GM12878 (cell line): ENCODE results near the gene CYB561A3. TPM values are rescaled to one million over a fixed set of nuclear protein-coding genes. Genes with fewer than 3 reads are reported as not detected.

Source experiments
- ATAC-seq: fragments of 200-7000 bp; cut with Tn5 transposase; 3 replicates; pipeline ENCODE4 v1.9.1; 2020; ENCODE audit warnings: mild to moderate bottlenecking, moderate library complexity
- BruUV-seq: library from RNA; stranded (reverse); fragments of 400-500 nt; replicated peaks from 2 replicates; lab custom pipeline; 2021; lab: Mats Ljungman, UMichigan
- CTCF ChIA-PET: fragments of 300-600 bp; sonication (Branson Sonifier 250); formaldehyde crosslinking; extraction: SDS; loops from one replicate; lab custom pipeline; 2021; ENCODE audit warnings: inconsistent platforms; lab: Yijun Ruan, JAX
- POLR2A ChIA-PET: fragments of 350-600 bp; formaldehyde crosslinking; extraction: SDS; loops from one replicate; lab custom pipeline; 2021; ENCODE audit warnings: inconsistent platforms; lab: Charles Lee
- RAD21 ChIA-PET: fragments of 300-600 bp; sonication (Branson Sonifier 250); formaldehyde crosslinking; loops from one replicate; lab custom pipeline; 2023; ENCODE audit warnings: antibody characterized with exemption; ENCODE audit not compliant: unreplicated experiment; lab: Charles Lee
- SMC1A ChIA-PET: fragments of 300-600 bp; sonication (Branson Sonifier 250); formaldehyde crosslinking; loops from one replicate; lab custom pipeline; 2023; ENCODE audit not compliant: unreplicated experiment, uncharacterized antibody; lab: Charles Lee
- DNase-seq: peaks from one replicate; pipeline ENCODE4 v3.0.0-alpha.2; 2011; ENCODE audit warnings: low read depth, low spot score
- FAIRE-seq: peaks from 3 replicates; lab custom pipeline; 2011; peaks lifted over from hg19 to GRCh38; lab: Jason Lieb, UNC
- H2AFZ ChIP-seq: 2 replicates; pipeline ENCODE4 v1.6.0; 2011; ENCODE audit warnings: low read depth, low read length, control low read depth; ENCODE audit not compliant: control insufficient read depth
- H3K27ac ChIP-seq: 2 replicates; pipeline ENCODE4 v1.5.1; 2011; ENCODE audit warnings: control low read depth; ENCODE audit not compliant: control insufficient read depth, insufficient read depth
- H3K27me3 ChIP-seq, 2 experiments: replicated peaks in 1 of 2; 2 replicates each; pipeline versions ENCODE4 v1.6.0 to v1.6.1; 2011; ENCODE audit warnings: low read length in 1 of 2; ENCODE audit not compliant: control insufficient read depth in 2 of 2, insufficient read depth in 2 of 2
- H3K36me3 ChIP-seq, 2 experiments: 2 replicates each; pipeline ENCODE4 v1.5.1; 2011; ENCODE audit warnings: low read length in 1 of 2; ENCODE audit not compliant: control insufficient read depth in 2 of 2, insufficient read depth in 2 of 2
- H3K4me1 ChIP-seq: 2 replicates; pipeline ENCODE4 v1.6.1; 2011; ENCODE audit warnings: mild to moderate bottlenecking, low read length, moderate library complexity, mixed read lengths; ENCODE audit not compliant: control insufficient read depth, insufficient read depth
- H3K4me2 ChIP-seq: 2 replicates; pipeline ENCODE4 v1.6.0; 2011; ENCODE audit warnings: control low read depth; ENCODE audit not compliant: control insufficient read depth, insufficient read depth
- H3K4me3 ChIP-seq: fragments of 200-600 bp; sonication (generic); 2 replicates; pipeline ENCODE4 v1.5.1; 2016
- H3K79me2 ChIP-seq: 2 replicates; pipeline ENCODE4 v1.6.0; 2011; ENCODE audit warnings: low read length; ENCODE audit not compliant: control insufficient read depth, insufficient read depth
- H3K9ac ChIP-seq: 2 replicates; pipeline ENCODE4 v1.8.0; 2011; ENCODE audit warnings: low read length, control low read depth, mixed read lengths; ENCODE audit not compliant: control insufficient read depth, insufficient read depth
- H3K9me3 ChIP-seq: replicated peaks from 3 replicates; pipeline ENCODE4 v1.5.1; 2011; ENCODE audit warnings: mild to moderate bottlenecking, low read length; ENCODE audit not compliant: control insufficient read depth, insufficient read depth
- H4K20me1 ChIP-seq: 2 replicates; pipeline ENCODE4 v1.6.0; 2011; ENCODE audit not compliant: control insufficient read depth, insufficient read depth
- CBX3 ChIP-seq: fragments of 200-600 bp; sonication (generic); IDR thresholded peaks from 2 replicates; pipeline ENCODE4 v1.6.1; 2016; ENCODE audit warnings: low read depth, borderline replicate concordance
- POLR2AphosphoS2 ChIP-seq: IDR thresholded peaks from 2 replicates; pipeline ENCODE4 v1.6.1; 2011; ENCODE audit warnings: low read depth, mild to moderate bottlenecking, low read length, improper control_type of control experiment, moderate library complexity
- WGBS: methylation state at CpG from one replicate; pipeline ENCODE4 v1.1.6; 2016; ENCODE audit warnings: low lambda C conversion rate; ENCODE audit not compliant: insufficient replicate concordance, insufficient coverage; ENCODE audit errors: missing lambda C conversion rate; 5-methylcytosine and 5-hydroxymethylcytosine counted together
- in situ Hi-C: fragments of 300-500 bp; cut with MboI; formaldehyde crosslinking; loops from 9 replicates; pipeline ENCODE4 v1.14.3; 2018; ENCODE audit warnings: mixed read lengths
- intact Hi-C: fragments of 100-400 bp; cut with micrococcal nuclease; formaldehyde crosslinking; loops from one replicate; pipeline ENCODE4 v1.14.2; 2022; ENCODE audit not compliant: unreplicated experiment
- polyA plus RNA-seq, 11 experiments: library from polyadenylated mRNA; depleted of rRNA in 4 of 11; unstranded in 6 of 11; stranded (reverse) in 5 of 11; fragments of >200 nt; fragmentation: Nextera tagmentation in 4 of 11; fragmentation: Illumina TruSeq in 1 of 11; extraction: Ambion mirVana in 4 of 11; extraction: Trizol in 1 of 11; gene quantifications; 1 replicate in 1 of 11; 2 replicates in 10 of 11; pipeline versions ENCODE4 v1.2.1 to v1.2.3, GENCODE V29; 2011 to 2016; ENCODE audit warnings: inconsistent platforms in 2 of 11, missing spikeins in 2 of 11, low read depth in 1 of 11
- total RNA-seq, 4 experiments: library from RNA; depleted of rRNA in 3 of 4; stranded (reverse); fragments of >200 nt in 3 of 4; fragmentation: Illumina TruSeq in 1 of 4; extraction: Trizol in 1 of 4; gene quantifications; 2 replicates each; pipeline versions ENCODE4 v1.2.1 to v1.2.3, GENCODE V29; 2013 to 2021
- TF ChIP-seq, protein P1 (sequence below): IDR thresholded peaks from 2 replicates; pipeline ENCODE4 v1.6.1; 2012; ENCODE audit warnings: mild to moderate bottlenecking, low read depth, low read length
- TF ChIP-seq, protein P2 (sequence below): IDR thresholded peaks from 2 replicates; pipeline ENCODE4 v1.6.1; 2011; ENCODE audit warnings: mild to moderate bottlenecking, low read depth, low read length, moderate library complexity; ENCODE audit not compliant: insufficient replicate concordance

CYB561A3 gene
- total and polyA plus RNA-seq, 10 of the 15 experiments (the other 5 are each of a cell fraction or from before 2014, with no cell fraction given): 40.1 to 169 (median 74.4) TPM

DNA sequence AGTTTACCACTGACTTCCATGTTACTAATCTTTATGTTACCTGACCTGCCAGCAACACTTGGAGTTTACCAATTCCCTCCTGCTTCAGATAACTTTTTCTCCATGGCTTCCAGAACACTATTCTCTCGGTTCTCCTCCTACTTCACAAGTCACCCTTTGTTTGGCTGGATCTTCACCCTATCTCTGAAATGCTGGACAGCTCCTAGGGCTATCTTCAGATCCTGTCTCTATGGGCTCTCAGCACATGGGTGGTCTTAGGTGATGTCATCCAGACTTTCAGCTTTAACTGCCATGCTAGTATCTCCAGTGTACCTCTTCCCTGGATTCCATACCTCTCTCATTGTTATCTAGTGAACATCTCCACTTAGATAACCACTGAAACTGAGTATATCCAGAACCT, 54.3 kb downstream of the CYB561A3 start:
- Histone ChIP-seq H3K27me3 (no peaks in the 10 kb centered on the region), H3K27ac (no peak overlapping the region), H2AFZ (no peak overlapping the region), H4K20me1 (no peaks in the 10 kb centered on the region), H3K4me3 (no peak overlapping the region), H3K4me2 (no peak overlapping the region), H3K79me2 (no peaks in the 10 kb centered on the region), H3K36me3 (peaks cover 41 to 48% of the 10 kb centered on the region in 2 experiments), H3K4me1 (no peaks in the 10 kb centered on the region), H3K9me3 (no peaks in the 10 kb centered on the region), H3K9ac (no peak overlapping the region)
- TSS peak; percentile 41 for BruUV-seq
- DNase-seq (no peak), ATAC-seq (no peak), FAIRE-seq (no peak)
- TF ChIP-seq, protein P1, sequence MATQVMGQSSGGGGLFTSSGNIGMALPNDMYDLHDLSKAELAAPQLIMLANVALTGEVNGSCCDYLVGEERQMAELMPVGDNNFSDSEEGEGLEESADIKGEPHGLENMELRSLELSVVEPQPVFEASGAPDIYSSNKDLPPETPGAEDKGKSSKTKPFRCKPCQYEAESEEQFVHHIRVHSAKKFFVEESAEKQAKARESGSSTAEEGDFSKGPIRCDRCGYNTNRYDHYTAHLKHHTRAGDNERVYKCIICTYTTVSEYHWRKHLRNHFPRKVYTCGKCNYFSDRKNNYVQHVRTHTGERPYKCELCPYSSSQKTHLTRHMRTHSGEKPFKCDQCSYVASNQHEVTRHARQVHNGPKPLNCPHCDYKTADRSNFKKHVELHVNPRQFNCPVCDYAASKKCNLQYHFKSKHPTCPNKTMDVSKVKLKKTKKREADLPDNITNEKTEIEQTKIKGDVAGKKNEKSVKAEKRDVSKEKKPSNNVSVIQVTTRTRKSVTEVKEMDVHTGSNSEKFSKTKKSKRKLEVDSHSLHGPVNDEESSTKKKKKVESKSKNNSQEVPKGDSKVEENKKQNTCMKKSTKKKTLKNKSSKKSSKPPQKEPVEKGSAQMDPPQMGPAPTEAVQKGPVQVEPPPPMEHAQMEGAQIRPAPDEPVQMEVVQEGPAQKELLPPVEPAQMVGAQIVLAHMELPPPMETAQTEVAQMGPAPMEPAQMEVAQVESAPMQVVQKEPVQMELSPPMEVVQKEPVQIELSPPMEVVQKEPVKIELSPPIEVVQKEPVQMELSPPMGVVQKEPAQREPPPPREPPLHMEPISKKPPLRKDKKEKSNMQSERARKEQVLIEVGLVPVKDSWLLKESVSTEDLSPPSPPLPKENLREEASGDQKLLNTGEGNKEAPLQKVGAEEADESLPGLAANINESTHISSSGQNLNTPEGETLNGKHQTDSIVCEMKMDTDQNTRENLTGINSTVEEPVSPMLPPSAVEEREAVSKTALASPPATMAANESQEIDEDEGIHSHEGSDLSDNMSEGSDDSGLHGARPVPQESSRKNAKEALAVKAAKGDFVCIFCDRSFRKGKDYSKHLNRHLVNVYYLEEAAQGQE: peak; percentile 44; the same call in 1 of the 2 replicates
- TF ChIP-seq CBX3 (no peak), POLR2AphosphoS2 (no peak)
- TF ChIP-seq, protein P2, sequence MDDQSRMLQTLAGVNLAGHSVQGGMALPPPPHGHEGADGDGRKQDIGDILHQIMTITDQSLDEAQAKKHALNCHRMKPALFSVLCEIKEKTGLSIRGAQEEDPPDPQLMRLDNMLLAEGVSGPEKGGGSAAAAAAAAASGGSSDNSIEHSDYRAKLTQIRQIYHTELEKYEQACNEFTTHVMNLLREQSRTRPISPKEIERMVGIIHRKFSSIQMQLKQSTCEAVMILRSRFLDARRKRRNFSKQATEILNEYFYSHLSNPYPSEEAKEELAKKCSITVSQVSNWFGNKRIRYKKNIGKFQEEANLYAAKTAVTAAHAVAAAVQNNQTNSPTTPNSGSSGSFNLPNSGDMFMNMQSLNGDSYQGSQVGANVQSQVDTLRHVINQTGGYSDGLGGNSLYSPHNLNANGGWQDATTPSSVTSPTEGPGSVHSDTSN: no peak
- ChIA-PET SMC1A (no interaction called here), RAD21 (no interaction called here), CTCF (interaction anchor here (1.5 kb wide), 1 partner anchor 56 kb away, joined by 3 read pairs; no protein-coding TSS in a partner anchor), POLR2A (no interaction called here)
- in situ Hi-C loops (no loop called here), intact Hi-C loops (no loop called here)
- 100% methylated on average over 1 of the region's 1 CpG for WGBS
